Transverse colon (tissue), 4 donors: ENCODE measurements around the gene MSI2. TPM values are rescaled to one million over a fixed set of nuclear protein-coding genes. Genes with fewer than 3 reads are reported as not detected.
A peak's percentile ranks its signal among the peaks of the same experiment; 100 is the strongest.

Source experiments
- DNase-seq: peaks from one replicate; pipeline ENCODE4 v3.0.0-alpha.2; 2019
- H3K27ac ChIP-seq, 4 donors: fragments of 200-600 bp; sonication (generic); 2 replicates each; pipeline ENCODE4 v1.5.1; 2016 to 2018; ENCODE audit warnings: inconsistent platforms in 4 of 4
- H3K27me3 ChIP-seq: fragments of 200-600 bp; sonication (generic); 2 replicates; pipeline ENCODE4 v1.5.1; 2017; ENCODE audit warnings: inconsistent platforms
- H3K36me3 ChIP-seq, 4 donors: fragments of 200-600 bp; sonication (generic); 2 replicates each; pipeline ENCODE4 v1.5.1; 2017 to 2019; ENCODE audit warnings: inconsistent platforms in 4 of 4
- H3K4me1 ChIP-seq, 4 donors: fragments of 200-600 bp; sonication (generic); 2 replicates each; pipeline ENCODE4 v1.5.1; 2017 to 2020; ENCODE audit warnings: inconsistent platforms in 4 of 4
- H3K4me3 ChIP-seq, 4 donors: fragments of 200-600 bp; sonication (generic); 1 replicate in 1 of 4; 2 replicates in 3 of 4; pipeline versions ENCODE4 v1.5.1 to v1.6.1; 2017 to 2019; ENCODE audit warnings: inconsistent platforms in 4 of 4
- H3K9me3 ChIP-seq, 2 donors: fragments of 200-600 bp; sonication (generic); 2 replicates each; pipeline ENCODE4 v1.5.1; 2017 to 2019; ENCODE audit warnings: inconsistent platforms in 2 of 2
- EP300 ChIP-seq: sonication (generic); formaldehyde crosslinking; IDR thresholded peaks from one replicate; pipeline ENCODE4 v1.6.1; 2017; ENCODE audit warnings: antibody characterized with exemption, low read depth
- POLR2A ChIP-seq: fragments of 450-650 bp; IDR thresholded peaks from one replicate; pipeline ENCODE4 v1.6.1; 2016; ENCODE audit warnings: antibody characterized with exemption, mild to moderate bottlenecking, moderate library complexity
- POLR2AphosphoS5 ChIP-seq, 3 donors: sonication (generic); formaldehyde crosslinking; IDR thresholded peaks; one replicate each; pipeline ENCODE4 v1.6.1; 2016; ENCODE audit warnings: antibody characterized with exemption in 3 of 3
- WGBS, 2 donors: methylation state at CpG; one replicate each; pipeline ENCODE4 v1.1.5; 2018; ENCODE audit warnings: low coverage in 1 of 2; 5-methylcytosine and 5-hydroxymethylcytosine counted together
- in situ Hi-C, 4 donors: fragments of 200-750 bp; cut with MboI; loops; one replicate each; pipeline versions ENCODE4 v1.15.0 to v1.15.1; 2017; ENCODE audit warnings: low sequenced_read_pairs in 3 of 4, low pct_ligation_motif_present in 1 of 4, low pct_unique_long_range_greater_than_20kb in 1 of 4
- intact Hi-C: fragments of 100-400 bp; cut with DNase I; formaldehyde crosslinking; loops from one replicate; pipeline ENCODE4 v1.15.1; 2023; ENCODE audit warnings: low total_unique reads
- total RNA-seq, 4 donors: library from RNA; depleted of rRNA; stranded (reverse); fragments of >200 nt; gene quantifications; one replicate each; pipeline ENCODE4 v1.1.0, GENCODE V29; 2016
- TF ChIP-seq, protein P1 (sequence below), 5 experiments: fragments of 200-600 bp in 3 of 5; fragments of 450-650 bp in 2 of 5; sonication (generic) in 3 of 5; IDR thresholded peaks; 1 replicate in 2 of 5; 2 replicates in 3 of 5; pipeline ENCODE4 v1.5.1; 2016 to 2017; ENCODE audit warnings: antibody characterized with exemption in 5 of 5, inconsistent platforms in 3 of 5, mild to moderate bottlenecking in 2 of 5, moderate library complexity in 1 of 5

Gene MSI2
- total RNA-seq, 4 donors from 2014 or later: 20.6 to 36.0 (median 29.3) TPM

DNA sequence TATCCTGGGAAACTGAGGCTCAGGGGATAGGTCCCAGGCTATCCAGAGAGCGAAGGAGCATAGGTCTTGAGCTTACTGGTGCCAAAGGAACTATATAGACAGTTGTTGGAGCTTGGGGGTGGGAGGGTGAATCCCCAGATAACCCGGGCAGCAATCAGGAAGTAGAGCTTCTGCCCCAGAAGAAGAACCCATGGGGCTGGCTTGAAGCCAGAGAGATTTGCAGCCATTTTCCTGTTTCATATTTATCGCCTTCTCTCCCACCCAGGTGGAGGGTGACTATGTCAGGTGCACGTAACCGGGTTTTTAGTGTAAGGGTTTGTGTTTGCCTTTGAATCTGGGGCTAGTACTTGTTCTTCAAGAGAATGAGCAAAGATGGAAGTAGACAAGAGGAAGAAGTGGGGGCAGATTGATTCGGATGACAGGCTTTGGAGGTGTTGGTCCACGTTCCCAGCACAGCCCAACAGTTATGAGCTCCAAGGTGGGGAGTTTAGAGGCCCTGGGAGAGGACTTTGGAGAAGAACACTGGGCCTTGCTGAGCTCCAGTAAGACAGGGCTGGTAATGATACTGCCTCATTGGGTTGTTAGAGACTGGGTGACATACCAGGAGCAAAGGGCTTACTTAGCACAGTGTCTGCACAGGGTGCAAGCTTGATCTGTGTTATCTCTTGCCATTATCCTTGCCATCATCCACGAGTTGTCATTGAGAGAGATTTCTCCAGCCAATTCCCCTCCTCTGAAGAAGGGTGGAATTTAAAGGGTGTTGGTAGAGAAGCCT is 343.1 kb downstream of the MSI2 start:
- H3K27ac ChIP-seq: peak overlapping the region in 1 of 4 donors; percentile 30

DNA sequence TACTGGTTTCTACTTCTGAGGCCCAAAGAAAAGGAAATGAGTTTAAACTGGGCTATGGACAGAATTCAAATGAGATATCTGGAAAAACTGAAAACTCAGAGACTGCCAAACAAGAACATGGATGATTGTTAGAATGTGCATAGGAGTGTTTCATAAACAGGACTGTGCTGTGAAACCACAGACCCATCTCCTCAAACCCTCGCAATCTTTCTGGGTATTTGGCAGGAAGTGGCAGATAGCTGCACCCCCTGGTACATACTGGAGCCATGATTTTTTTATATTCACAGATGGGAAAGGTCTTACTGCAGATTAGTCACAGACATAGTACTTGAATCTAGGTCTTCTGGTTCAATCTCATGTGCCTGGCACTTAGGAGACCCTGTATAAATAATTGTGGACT is 343.8 kb downstream of the MSI2 start:
- in situ Hi-C loops (no loop called here), intact Hi-C loops (no loop called here)
- H3K27me3 ChIP-seq: no peaks in the 10 kb centered on the region
- no peak for TF ChIP-seq POLR2A
- no peak for TF ChIP-seq POLR2AphosphoS5 (IDR thresholded peaks at IDR 0.05)
- TF ChIP-seq EP300: no peak
- TF ChIP-seq, protein P1, sequence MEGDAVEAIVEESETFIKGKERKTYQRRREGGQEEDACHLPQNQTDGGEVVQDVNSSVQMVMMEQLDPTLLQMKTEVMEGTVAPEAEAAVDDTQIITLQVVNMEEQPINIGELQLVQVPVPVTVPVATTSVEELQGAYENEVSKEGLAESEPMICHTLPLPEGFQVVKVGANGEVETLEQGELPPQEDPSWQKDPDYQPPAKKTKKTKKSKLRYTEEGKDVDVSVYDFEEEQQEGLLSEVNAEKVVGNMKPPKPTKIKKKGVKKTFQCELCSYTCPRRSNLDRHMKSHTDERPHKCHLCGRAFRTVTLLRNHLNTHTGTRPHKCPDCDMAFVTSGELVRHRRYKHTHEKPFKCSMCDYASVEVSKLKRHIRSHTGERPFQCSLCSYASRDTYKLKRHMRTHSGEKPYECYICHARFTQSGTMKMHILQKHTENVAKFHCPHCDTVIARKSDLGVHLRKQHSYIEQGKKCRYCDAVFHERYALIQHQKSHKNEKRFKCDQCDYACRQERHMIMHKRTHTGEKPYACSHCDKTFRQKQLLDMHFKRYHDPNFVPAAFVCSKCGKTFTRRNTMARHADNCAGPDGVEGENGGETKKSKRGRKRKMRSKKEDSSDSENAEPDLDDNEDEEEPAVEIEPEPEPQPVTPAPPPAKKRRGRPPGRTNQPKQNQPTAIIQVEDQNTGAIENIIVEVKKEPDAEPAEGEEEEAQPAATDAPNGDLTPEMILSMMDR (IDR thresholded peaks at IDR 0.05): no peak
- no peak for DNase-seq
- no peaks in the 10 kb centered on the region for H3K9me3 ChIP-seq
- H3K4me3 ChIP-seq: no peak overlapping the region
- peak overlapping the region in 1 of 4 donors; percentile 30 for H3K27ac ChIP-seq
- no peaks in the 10 kb centered on the region for H3K36me3 ChIP-seq
- WGBS, 2 donors: 64% methylated on average over 1 of the region's 1 CpG; no CpG with 5 or more reads in 1 of the 2 donors
- peaks cover 10 to 34% (median 22%) of the 10 kb centered on the region in 4 donors for H3K4me1 ChIP-seq

More for the DNA sequence above, 343.1 kb downstream of the MSI2 start:
- intact Hi-C loops (no loop called here), in situ Hi-C loops (no loop called here)
- Histone ChIP-seq H3K36me3 (no peaks in the 10 kb centered on the region), H3K9me3 (no peaks in the 10 kb centered on the region), H3K4me3 (no peak overlapping the region), H3K27me3 (no peaks in the 10 kb centered on the region), H3K4me1 (peaks cover 4 to 28% (median 16%) of the 10 kb centered on the region in 4 donors)
- no peak for DNase-seq
- 74 to 75% methylated on average over 7 to 8 of the region's 8 CpGs for WGBS, 2 donors
- no peak for TF ChIP-seq POLR2AphosphoS5 (IDR thresholded peaks at IDR 0.05)
- TF ChIP-seq, protein P1 (IDR thresholded peaks at IDR 0.05): no peak
- no peak for TF ChIP-seq EP300
- TF ChIP-seq POLR2A: no peak

DNA sequence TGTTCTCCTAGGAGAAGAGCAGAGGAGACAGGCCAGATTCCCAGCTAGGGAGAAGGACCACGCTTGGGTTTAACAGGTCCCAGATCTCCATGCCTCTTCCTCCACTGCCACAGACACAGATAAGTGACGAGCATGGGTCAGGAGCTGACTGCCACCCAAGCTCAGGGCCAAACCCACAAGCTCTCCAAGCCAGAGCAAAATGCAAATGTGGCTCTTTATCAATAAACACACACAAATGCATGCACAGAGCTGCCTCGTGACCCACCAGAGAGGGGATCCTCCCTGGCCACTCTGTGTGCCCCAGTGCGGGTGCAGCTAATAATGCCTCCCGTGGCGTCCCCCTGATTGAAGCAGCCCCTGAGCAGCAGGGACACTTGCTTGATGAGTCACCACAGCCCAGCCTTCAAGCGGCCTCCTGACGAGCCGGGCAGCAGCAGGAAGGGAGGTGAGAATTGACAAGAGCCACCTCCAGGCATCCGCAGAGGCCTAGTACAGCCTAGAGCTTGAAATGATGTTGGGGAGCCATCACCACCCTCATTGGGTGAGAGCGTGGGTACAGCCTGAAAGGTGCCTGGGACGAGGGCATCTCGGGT is 344.9 kb downstream of the MSI2 start:
- peaks cover 21 to 45% (median 34%) of the 10 kb centered on the region in 4 donors for H3K4me1 ChIP-seq
- no peak overlapping the region for H3K4me3 ChIP-seq
- no peak overlapping the region for H3K27ac ChIP-seq
- H3K27me3 ChIP-seq: no peaks in the 10 kb centered on the region
- intact Hi-C loops (no loop called here), in situ Hi-C loops (no loop called here)
- WGBS, 2 donors: 80 to 94% methylated on average over 2 to 12 of the region's 13 CpGs
- H3K9me3 ChIP-seq: no peaks in the 10 kb centered on the region
- H3K36me3 ChIP-seq: no peaks in the 10 kb centered on the region
- no peak for DNase-seq
- TF ChIP-seq POLR2A (no peak), POLR2AphosphoS5 (IDR thresholded peaks at IDR 0.05) (no peak), EP300 (no peak)
- TF ChIP-seq, protein P1 (IDR thresholded peaks at IDR 0.05): no peak

DNA sequence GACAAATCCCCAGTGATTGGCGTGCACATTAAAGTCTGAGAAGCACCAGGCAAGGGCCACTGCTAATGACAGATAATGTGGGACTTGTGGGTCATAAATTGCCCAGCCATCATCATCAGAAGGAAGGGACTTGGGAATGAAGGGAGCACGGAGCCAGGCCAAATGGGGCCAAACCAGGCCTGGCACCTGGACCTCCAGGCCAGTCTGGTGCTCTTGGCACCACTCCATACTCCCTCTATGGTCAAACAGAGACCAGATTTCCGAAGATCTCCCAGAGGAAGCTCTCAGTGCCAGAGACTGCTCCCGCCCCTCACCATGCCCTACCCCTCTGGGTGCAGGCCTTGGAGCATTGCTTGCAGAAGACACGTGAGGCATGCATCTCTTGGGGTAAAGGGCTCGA is 346.6 kb downstream of the MSI2 start:
- Histone ChIP-seq H3K27me3 (no peaks in the 10 kb centered on the region), H3K4me1 (peaks cover 21 to 44% (median 34%) of the 10 kb centered on the region in 4 donors), H3K36me3 (no peaks in the 10 kb centered on the region), H3K27ac (peak overlapping the region in 1 of 4 donors; percentile 58), H3K9me3 (no peaks in the 10 kb centered on the region), H3K4me3 (no peak overlapping the region)
- TF ChIP-seq POLR2AphosphoS5 (IDR thresholded peaks at IDR 0.05): no peak
- TF ChIP-seq EP300: no peak
- TF ChIP-seq POLR2A: no peak
- TF ChIP-seq, protein P1 (IDR thresholded peaks at IDR 0.05): no peak
- in situ Hi-C loops: no loop called here
- no peak for DNase-seq
- intact Hi-C loops: no loop called here
- 95% methylated on average over 6 of the region's 6 CpGs; no CpG with 5 or more reads in 1 of the 2 donors for WGBS, 2 donors
